Caco-2 (cell line): ENCODE measurements around the gene TCERG1L. TPM values are rescaled to one million over a fixed set of nuclear protein-coding genes. Genes with fewer than 3 reads are reported as not detected.

ENCODE experiments used
- BruUV-seq: library from RNA; stranded (reverse); fragments of 400-500 nt; replicated peaks from 2 replicates; lab custom pipeline; 2021; lab: Mats Ljungman, UMichigan
- CTCF ChIA-PET: fragments of 300-600 bp; sonication (Branson Sonifier 250); formaldehyde crosslinking; loops from one replicate; lab custom pipeline; 2022; ENCODE audit warnings: antibody characterized with exemption; lab: Charles Lee
- POLR2A ChIA-PET: fragments of 300-600 bp; sonication (Branson Sonifier 250); formaldehyde crosslinking; loops from one replicate; lab custom pipeline; 2022; ENCODE audit warnings: antibody characterized with exemption; lab: Charles Lee
- DNase-seq, 2 experiments: peaks; one replicate each; pipeline versions ENCODE4 v3.0.0 to v3.0.0-alpha.2; 2020 to 2022
- H3K27me3 ChIP-seq: replicated peaks from 2 replicates; pipeline ENCODE4 v1.6.0; 2011; ENCODE audit warnings: low read length; ENCODE audit not compliant: control insufficient read depth, insufficient read depth
- H3K36me3 ChIP-seq: 2 replicates; pipeline ENCODE4 v1.5.1; 2011; ENCODE audit warnings: low read length; ENCODE audit not compliant: control insufficient read depth, insufficient read depth
- H3K4me1 ChIP-seq: fragments of 250-450 bp; sonication (Bioruptor Pico); 2 replicates; pipeline ENCODE4 v1.5.1; 2020; ENCODE audit warnings: mild to moderate bottlenecking
- H3K4me3 ChIP-seq: 2 replicates; pipeline ENCODE4 v1.5.1; 2011; ENCODE audit warnings: low read depth, mild to moderate bottlenecking, control low read depth, low read length
- H3K9me3 ChIP-seq: fragments of 250-450 bp; sonication (Bioruptor Pico); 2 replicates; pipeline ENCODE4 v1.5.1; 2020; ENCODE audit warnings: mild to moderate bottlenecking, moderate library complexity
- H3K27ac Mint-ChIP-seq: one replicate; pipeline ENCODE4 v1.8.0; 2022; ENCODE audit warnings: mixed read lengths; ENCODE audit not compliant: unreplicated experiment
- H3K27me3 Mint-ChIP-seq: one replicate; pipeline ENCODE4 v1.8.0; 2022; ENCODE audit warnings: mixed read lengths; ENCODE audit not compliant: insufficient read depth, unreplicated experiment
- H3K36me3 Mint-ChIP-seq: one replicate; pipeline ENCODE4 v1.8.0; 2022; ENCODE audit warnings: mild to moderate bottlenecking, mixed read lengths; ENCODE audit not compliant: insufficient read depth, unreplicated experiment
- H3K4me1 Mint-ChIP-seq: one replicate; pipeline ENCODE4 v1.8.0; 2022; ENCODE audit warnings: low read depth, mixed read lengths; ENCODE audit not compliant: unreplicated experiment
- H3K4me3 Mint-ChIP-seq: one replicate; pipeline ENCODE4 v1.8.0; 2022; ENCODE audit warnings: mild to moderate bottlenecking, moderate library complexity, mixed read lengths; ENCODE audit not compliant: unreplicated experiment
- H3K9me3 Mint-ChIP-seq: one replicate; pipeline ENCODE4 v1.8.0; 2022; ENCODE audit warnings: mixed read lengths; ENCODE audit not compliant: unreplicated experiment
- CTCF ChIP-seq, 2 experiments: fragments of 200-600 bp in 1 of 2; IDR thresholded peaks; 1 replicate in 1 of 2; 2 replicates in 1 of 2; pipeline versions ENCODE4 v1.5.1 to v1.8.0; 2011 to 2022; ENCODE audit warnings: antibody characterized with exemption in 1 of 2, control low read depth in 1 of 2, inconsistent platforms in 1 of 2, low read depth in 1 of 2, low read length in 1 of 2, mild to moderate bottlenecking in 1 of 2, moderate library complexity in 1 of 2; ENCODE audit not compliant: insufficient read depth in 1 of 2, severe bottlenecking in 1 of 2, unreplicated experiment in 1 of 2
- intact Hi-C: fragments of 100-400 bp; cut with micrococcal nuclease; formaldehyde crosslinking; loops from one replicate; pipeline ENCODE4 v1.10.0; 2022; ENCODE audit not compliant: unreplicated experiment
- total RNA-seq: library from RNA; stranded (reverse); gene quantifications from 2 replicates; pipeline ENCODE4 v1.2.3, GENCODE V29; 2022

The TCERG1L gene
- total RNA-seq, 1 experiment from 2014 or later: not detected

GRCh38 chr10:131143425-131144165 is 167.9 kb downstream of the TCERG1L start:
- no peak overlapping the region for H3K4me3 ChIP-seq
- Mint-ChIP-seq H3K4me1 (no peaks in the 10 kb centered on the region), H3K27me3 (peaks cover 3% of the 10 kb centered on the region), H3K36me3 (no peaks in the 10 kb centered on the region), H3K27ac (no peak overlapping the region), H3K4me3 (no peak overlapping the region), H3K9me3 (peaks cover 10% of the 10 kb centered on the region)
- no peaks in the 10 kb centered on the region for H3K4me1 ChIP-seq
- intact Hi-C loops: no loop called here
- H3K27me3 ChIP-seq: no peaks in the 10 kb centered on the region
- TF ChIP-seq CTCF (IDR thresholded peaks at IDR 0.05; ENCODE audit: insufficient read depth in 1 of 2, low read depth in 1 of 2, low read length in 1 of 2, severe bottlenecking in 1 of 2, unreplicated experiment in 1 of 2): no peak
- no TSS peak for BruUV-seq
- H3K9me3 ChIP-seq: no peaks in the 10 kb centered on the region
- H3K36me3 ChIP-seq: no peaks in the 10 kb centered on the region
- POLR2A ChIA-PET: no interaction called here
- DNase-seq: no peak
- CTCF ChIA-PET: no interaction called here

DNA sequence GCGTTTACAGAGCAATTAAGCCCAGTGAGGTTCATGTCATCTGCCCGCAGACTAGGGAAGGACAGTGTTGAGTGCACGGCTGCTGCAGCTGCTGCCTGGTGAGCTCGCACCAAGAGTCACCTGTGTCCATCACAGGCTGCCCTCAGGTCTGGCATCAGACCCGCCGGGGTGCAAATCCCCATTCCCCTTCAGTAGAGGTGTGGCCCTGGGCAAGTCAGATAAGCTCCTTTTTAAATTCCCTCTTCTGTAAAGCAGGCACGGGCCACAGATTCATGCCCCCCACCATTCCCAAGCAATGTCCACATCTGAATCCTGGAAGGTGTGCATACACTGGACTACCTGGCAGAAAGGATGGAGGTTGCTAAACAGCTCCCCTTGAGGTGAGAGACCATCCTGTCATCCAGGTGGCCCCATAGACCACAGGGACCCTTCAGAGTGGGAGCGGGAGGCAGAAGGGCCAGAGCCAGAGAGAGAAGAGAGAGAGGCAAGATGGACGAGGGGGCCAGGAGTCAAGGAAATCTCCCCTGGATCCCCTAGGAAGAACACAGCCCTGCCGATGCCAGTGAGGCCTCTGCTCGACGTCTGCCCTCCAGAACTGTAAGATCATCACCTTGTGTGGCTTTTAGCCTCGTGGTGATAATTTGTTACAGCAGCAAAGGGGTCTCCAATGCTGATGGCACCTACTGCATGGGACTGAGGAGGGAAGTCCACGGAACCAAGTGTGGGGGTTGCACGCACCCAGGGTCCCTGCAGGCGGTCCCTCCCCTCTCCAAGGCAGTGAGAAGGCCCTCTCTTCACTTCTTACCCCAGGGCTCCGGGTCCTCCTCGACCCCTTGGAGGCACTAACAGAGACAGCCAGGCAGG is 168.8 kb downstream of the TCERG1L start:
- no peaks in the 10 kb centered on the region for H3K36me3 Mint-ChIP-seq

More for the DNA sequence above, 168.8 kb downstream of the TCERG1L start:
- ChIA-PET POLR2A (no interaction called here), CTCF (no interaction called here)
- no peak for DNase-seq
- TF ChIP-seq CTCF (IDR thresholded peaks at IDR 0.05; ENCODE audit: insufficient read depth in 1 of 2, low read depth in 1 of 2, low read length in 1 of 2, severe bottlenecking in 1 of 2, unreplicated experiment in 1 of 2): no peak
- Histone ChIP-seq H3K36me3 (no peaks in the 10 kb centered on the region), H3K4me3 (no peak overlapping the region), H3K9me3 (no peaks in the 10 kb centered on the region), H3K27me3 (no peaks in the 10 kb centered on the region), H3K4me1 (no peaks in the 10 kb centered on the region)
- Mint-ChIP-seq H3K9me3 (peaks cover 2% of the 10 kb centered on the region), H3K4me3 (no peak overlapping the region), H3K27me3 (peaks cover 3% of the 10 kb centered on the region), H3K27ac (no peak overlapping the region), H3K4me1 (no peaks in the 10 kb centered on the region)
- no TSS peak for BruUV-seq
- intact Hi-C loops: no loop called here
